HK-2 (cell line): ENCODE results near the gene KCNMA1.

ENCODE experiments used
- DNase-seq: peaks from one replicate; pipeline ENCODE4 v3.0.0-alpha.2; 2018; ENCODE audit not compliant: unreplicated experiment

KCNMA1 gene

GRCh38 chr10:77244746-77245145 is 392.9 kb downstream of the KCNMA1 start:
- no peak for DNase-seq

- DNase-seq, result no peak
Measured at GRCh38 chr10:77244286-77244685, 393.3 kb downstream of the KCNMA1 start.

- no peak for DNase-seq
Measured at GRCh38 chr10:77241350-77241725, 396.3 kb downstream of the KCNMA1 start.

GRCh38 chr10:77240706-77241349 is 396.8 kb downstream of the KCNMA1 start:
- no peak for DNase-seq

GRCh38 chr10:77240041-77240652 is 397.5 kb downstream of the KCNMA1 start:
- no peak for DNase-seq

- no peak for DNase-seq
Measured at GRCh38 chr10:77237120-77237519, 400.5 kb downstream of the KCNMA1 start.

GRCh38 chr10:77236700-77237099 is 400.9 kb downstream of the KCNMA1 start:
- DNase-seq, result peak; percentile 49

- DNase-seq, result no peak
Measured at GRCh38 chr10:77236029-77236428, 401.6 kb downstream of the KCNMA1 start.

GRCh38 chr10:77234599-77234998 is 403.0 kb downstream of the KCNMA1 start:
- DNase-seq, result no peak

- DNase-seq, result no peak
Measured at GRCh38 chr10:77233466-77233865, 404.1 kb downstream of the KCNMA1 start.

GRCh38 chr10:77231884-77232610 is 405.6 kb downstream of the KCNMA1 start:
- no peak for DNase-seq

GRCh38 chr10:77231375-77231774 is 406.2 kb downstream of the KCNMA1 start:
- no peak for DNase-seq

GRCh38 chr10:77230194-77230593 is 407.4 kb downstream of the KCNMA1 start:
- DNase-seq, result no peak

GRCh38 chr10:77229704-77230103 is 407.9 kb downstream of the KCNMA1 start:
- no peak for DNase-seq

- DNase-seq, result no peak
Measured at GRCh38 chr10:77228559-77228958, 409.0 kb downstream of the KCNMA1 start.

- DNase-seq, result no peak
Measured at GRCh38 chr10:77226853-77227565, 410.6 kb downstream of the KCNMA1 start.

- no peak for DNase-seq
Measured at GRCh38 chr10:77226452-77226851, 411.2 kb downstream of the KCNMA1 start.

GRCh38 chr10:77226020-77226419 is 411.6 kb downstream of the KCNMA1 start:
- no peak for DNase-seq

GRCh38 chr10:77223526-77224460 is 413.8 kb downstream of the KCNMA1 start:
- DNase-seq, result no peak

GRCh38 chr10:77220150-77220549 is 417.5 kb downstream of the KCNMA1 start:
- DNase-seq, result no peak

GRCh38 chr10:77219046-77219445 is 418.6 kb downstream of the KCNMA1 start:
- DNase-seq, result no peak
